Measurements from ENCODE around the gene CACNA1E.

Gene CACNA1E

DNA sequence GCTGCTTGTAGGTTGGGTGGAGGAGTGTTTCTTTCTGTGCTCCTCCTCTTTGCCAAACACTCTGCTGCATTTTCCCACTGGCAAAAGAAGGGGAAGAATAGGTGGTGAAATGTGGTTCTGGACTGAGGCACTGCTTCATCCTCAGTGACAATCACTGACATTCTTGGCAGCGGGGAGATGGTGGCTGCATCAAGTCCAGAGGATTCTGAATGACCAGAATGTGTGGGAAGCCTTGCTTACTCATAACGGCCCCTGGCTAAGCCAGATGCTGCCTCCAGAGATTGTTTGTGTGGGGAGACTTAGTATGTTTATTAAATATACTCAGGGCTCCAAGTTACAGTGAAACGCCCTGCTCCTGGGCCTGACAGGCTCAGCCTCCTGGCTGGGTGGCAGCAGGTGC, 160.3 kb downstream of the CACNA1E start:
- no peak for TF ChIP-seq ZFP30 (CRISPR knock-in tag; IDR thresholded peaks at IDR 0.05)
- ATAC-seq = no peak

- ATAC-seq = no peak
- TF ChIP-seq ZNF565 (CRISPR knock-in tag; conservative IDR thresholded peaks at IDR 0.05; ENCODE audit: low read depth) (no peak), TCF4 (CRISPR knock-in tag; IDR thresholded peaks at IDR 0.05; ENCODE audit: borderline replicate concordance) (no peak), RARB (CRISPR knock-in tag; IDR thresholded peaks at IDR 0.05) (no peak), TOX (CRISPR knock-in tag; IDR thresholded peaks at IDR 0.05; ENCODE audit: borderline replicate concordance) (no peak), PPARA (CRISPR knock-in tag; IDR thresholded peaks at IDR 0.05; ENCODE audit: borderline replicate concordance) (no peak), ARNTL (CRISPR knock-in tag; IDR thresholded peaks at IDR 0.05; ENCODE audit: borderline replicate concordance, low read depth) (no peak), GLIS3 (CRISPR knock-in tag; IDR thresholded peaks at IDR 0.05) (no peak), ZNF70 (CRISPR knock-in tag; IDR thresholded peaks at IDR 0.05) (no peak), CSDC2 (CRISPR knock-in tag; IDR thresholded peaks at IDR 0.05) (no peak), ESRRG (CRISPR knock-in tag; IDR thresholded peaks at IDR 0.05) (no peak), ZFP3 (CRISPR knock-in tag; IDR thresholded peaks at IDR 0.05) (no peak), POU6F1 (CRISPR knock-in tag; IDR thresholded peaks at IDR 0.05; ENCODE audit: borderline replicate concordance, low read depth) (no peak), PATZ1 (CRISPR knock-in tag; IDR thresholded peaks at IDR 0.05; ENCODE audit: borderline replicate concordance) (no peak), ISL1 (CRISPR knock-in tag; IDR thresholded peaks at IDR 0.05) (no peak), OSR1 (CRISPR knock-in tag; IDR thresholded peaks at IDR 0.05) (no peak), BACH2 (CRISPR knock-in tag; IDR thresholded peaks at IDR 0.05; ENCODE audit: borderline replicate concordance) (no peak)
- TF ChIP-seq, protein P1, sequence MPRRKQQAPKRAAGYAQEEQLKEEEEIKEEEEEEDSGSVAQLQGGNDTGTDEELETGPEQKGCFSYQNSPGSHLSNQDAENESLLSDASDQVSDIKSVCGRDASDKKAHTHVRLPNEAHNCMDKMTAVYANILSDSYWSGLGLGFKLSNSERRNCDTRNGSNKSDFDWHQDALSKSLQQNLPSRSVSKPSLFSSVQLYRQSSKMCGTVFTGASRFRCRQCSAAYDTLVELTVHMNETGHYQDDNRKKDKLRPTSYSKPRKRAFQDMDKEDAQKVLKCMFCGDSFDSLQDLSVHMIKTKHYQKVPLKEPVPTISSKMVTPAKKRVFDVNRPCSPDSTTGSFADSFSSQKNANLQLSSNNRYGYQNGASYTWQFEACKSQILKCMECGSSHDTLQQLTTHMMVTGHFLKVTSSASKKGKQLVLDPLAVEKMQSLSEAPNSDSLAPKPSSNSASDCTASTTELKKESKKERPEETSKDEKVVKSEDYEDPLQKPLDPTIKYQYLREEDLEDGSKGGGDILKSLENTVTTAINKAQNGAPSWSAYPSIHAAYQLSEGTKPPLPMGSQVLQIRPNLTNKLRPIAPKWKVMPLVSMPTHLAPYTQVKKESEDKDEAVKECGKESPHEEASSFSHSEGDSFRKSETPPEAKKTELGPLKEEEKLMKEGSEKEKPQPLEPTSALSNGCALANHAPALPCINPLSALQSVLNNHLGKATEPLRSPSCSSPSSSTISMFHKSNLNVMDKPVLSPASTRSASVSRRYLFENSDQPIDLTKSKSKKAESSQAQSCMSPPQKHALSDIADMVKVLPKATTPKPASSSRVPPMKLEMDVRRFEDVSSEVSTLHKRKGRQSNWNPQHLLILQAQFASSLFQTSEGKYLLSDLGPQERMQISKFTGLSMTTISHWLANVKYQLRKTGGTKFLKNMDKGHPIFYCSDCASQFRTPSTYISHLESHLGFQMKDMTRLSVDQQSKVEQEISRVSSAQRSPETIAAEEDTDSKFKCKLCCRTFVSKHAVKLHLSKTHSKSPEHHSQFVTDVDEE (CRISPR knock-in tag; IDR thresholded peaks at IDR 0.05) = no peak
- TF ChIP-seq, protein P2, sequence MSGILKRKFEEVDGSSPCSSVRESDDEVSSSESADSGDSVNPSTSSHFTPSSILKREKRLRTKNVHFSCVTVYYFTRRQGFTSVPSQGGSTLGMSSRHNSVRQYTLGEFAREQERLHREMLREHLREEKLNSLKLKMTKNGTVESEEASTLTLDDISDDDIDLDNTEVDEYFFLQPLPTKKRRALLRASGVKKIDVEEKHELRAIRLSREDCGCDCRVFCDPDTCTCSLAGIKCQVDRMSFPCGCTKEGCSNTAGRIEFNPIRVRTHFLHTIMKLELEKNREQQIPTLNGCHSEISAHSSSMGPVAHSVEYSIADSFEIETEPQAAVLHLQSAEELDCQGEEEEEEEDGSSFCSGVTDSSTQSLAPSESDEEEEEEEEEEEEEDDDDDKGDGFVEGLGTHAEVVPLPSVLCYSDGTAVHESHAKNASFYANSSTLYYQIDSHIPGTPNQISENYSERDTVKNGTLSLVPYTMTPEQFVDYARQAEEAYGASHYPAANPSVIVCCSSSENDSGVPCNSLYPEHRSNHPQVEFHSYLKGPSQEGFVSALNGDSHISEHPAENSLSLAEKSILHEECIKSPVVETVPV (CRISPR knock-in tag; IDR thresholded peaks at IDR 0.05) = no peak
- TF ChIP-seq, protein P3, sequence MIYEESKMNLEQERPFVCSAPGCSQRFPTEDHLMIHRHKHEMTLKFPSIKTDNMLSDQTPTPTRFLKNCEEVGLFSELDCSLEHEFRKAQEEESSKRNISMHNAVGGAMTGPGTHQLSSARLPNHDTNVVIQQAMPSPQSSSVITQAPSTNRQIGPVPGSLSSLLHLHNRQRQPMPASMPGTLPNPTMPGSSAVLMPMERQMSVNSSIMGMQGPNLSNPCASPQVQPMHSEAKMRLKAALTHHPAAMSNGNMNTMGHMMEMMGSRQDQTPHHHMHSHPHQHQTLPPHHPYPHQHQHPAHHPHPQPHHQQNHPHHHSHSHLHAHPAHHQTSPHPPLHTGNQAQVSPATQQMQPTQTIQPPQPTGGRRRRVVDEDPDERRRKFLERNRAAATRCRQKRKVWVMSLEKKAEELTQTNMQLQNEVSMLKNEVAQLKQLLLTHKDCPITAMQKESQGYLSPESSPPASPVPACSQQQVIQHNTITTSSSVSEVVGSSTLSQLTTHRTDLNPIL (CRISPR knock-in tag; IDR thresholded peaks at IDR 0.05; ENCODE audit: low read depth) = no peak
Measured at GRCh38 chr1:181645171-181645570, 161.9 kb downstream of the CACNA1E start.

- no peak for ATAC-seq
- TF ChIP-seq ARNTL (CRISPR knock-in tag; IDR thresholded peaks at IDR 0.05; ENCODE audit: borderline replicate concordance, low read depth) (no peak), TOX (CRISPR knock-in tag; IDR thresholded peaks at IDR 0.05; ENCODE audit: borderline replicate concordance) (no peak), PPARA (CRISPR knock-in tag; IDR thresholded peaks at IDR 0.05; ENCODE audit: borderline replicate concordance) (no peak), RARB (CRISPR knock-in tag; IDR thresholded peaks at IDR 0.05) (no peak), ISL1 (CRISPR knock-in tag; IDR thresholded peaks at IDR 0.05) (no peak), ZNF70 (CRISPR knock-in tag; IDR thresholded peaks at IDR 0.05) (no peak), CSDC2 (CRISPR knock-in tag; IDR thresholded peaks at IDR 0.05) (no peak), SNAI2 (CRISPR knock-in tag; IDR thresholded peaks at IDR 0.05) (no peak), ZC3H10 (CRISPR knock-in tag; IDR thresholded peaks at IDR 0.05) (no peak), PATZ1 (CRISPR knock-in tag; IDR thresholded peaks at IDR 0.05; ENCODE audit: borderline replicate concordance) (no peak), ZNF8 (CRISPR knock-in tag; IDR thresholded peaks at IDR 0.05) (no peak)
- TF ChIP-seq, protein P3 (CRISPR knock-in tag; IDR thresholded peaks at IDR 0.05; ENCODE audit: low read depth) = no peak
- TF ChIP-seq, protein P2 (CRISPR knock-in tag; IDR thresholded peaks at IDR 0.05) = no peak
Measured at GRCh38 chr1:181646710-181647109, 163.4 kb downstream of the CACNA1E start.

Measured in SK-N-SH treated with all-trans-retinoic acid at 6 μM for 48 hours (cell line).